Stimulated activated CD4-positive, alpha-beta T cell treated with anti-CD3 and anti-CD28 coated beads, Interleukin-4, amount 100 ng/mL, for 4 hours (primary cell): ENCODE data around the gene COG4.
"Not testable (repeated sequence)": the region's sequence is repeated elsewhere in the genome, so short reads cannot be mapped to it uniquely, and the experiment has no call there.

Experiments
- DNase-seq, 2 experiments: peaks; one replicate each; pipeline ENCODE4 v3.0.0-alpha.2; 2020

Gene COG4

DNA sequence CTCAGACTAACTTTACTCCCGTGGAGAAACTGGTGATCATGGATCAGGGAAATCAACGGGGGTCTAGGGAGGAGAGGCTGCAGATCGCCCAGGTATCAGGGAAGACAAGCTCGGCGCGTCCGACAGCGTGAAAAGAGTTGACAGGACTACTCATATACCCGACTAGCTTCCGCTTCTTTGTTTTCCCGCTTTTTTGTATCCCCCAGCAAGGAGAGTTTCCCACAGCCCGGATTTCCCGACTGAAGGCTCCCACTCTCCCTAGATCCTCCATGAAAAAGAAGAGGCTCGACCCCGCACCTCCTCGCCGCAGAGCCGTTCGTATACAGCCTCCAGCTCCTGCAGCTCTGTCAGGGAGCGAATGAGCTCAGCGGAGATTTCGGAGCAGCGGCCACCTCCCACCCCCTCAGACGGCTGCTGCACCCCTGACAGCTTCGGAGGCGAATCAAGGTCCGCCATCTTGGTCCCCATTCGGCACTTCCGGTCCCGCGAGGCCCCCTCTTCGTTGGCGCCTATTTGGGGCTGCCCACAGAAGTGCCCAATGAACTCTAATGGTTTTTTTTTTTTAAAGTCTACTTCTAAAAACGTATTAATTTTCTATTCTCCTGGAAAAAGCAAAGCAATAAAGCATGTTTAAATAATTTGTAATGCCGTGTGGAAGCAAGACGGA, at the start of gene COG4:
Gene COG4, minus strand, starts transcription at position 479 of the 667 bp plus-strand sequence. Its CDS starts 11 bp downstream, at position 468.
- peak; percentile 85 to 90 for DNase-seq

DNA sequence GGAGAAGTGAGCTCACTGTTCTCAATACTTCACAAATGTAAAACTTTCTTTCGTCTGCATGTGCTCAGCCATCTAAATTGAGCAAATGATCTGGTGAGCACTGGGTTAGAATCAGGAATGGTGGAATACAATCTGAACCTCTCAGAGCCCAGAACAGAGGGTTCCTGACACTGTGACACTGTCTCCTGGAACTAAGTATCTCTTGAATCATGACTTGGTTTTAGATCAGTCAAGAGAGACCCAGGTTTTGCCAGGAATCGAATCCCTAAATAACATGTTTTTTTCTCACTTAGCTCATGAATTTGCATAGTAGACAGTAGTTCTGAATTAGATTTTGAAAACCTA, 49.5 kb upstream of the COG4 start:
- no peak for DNase-seq

DNA sequence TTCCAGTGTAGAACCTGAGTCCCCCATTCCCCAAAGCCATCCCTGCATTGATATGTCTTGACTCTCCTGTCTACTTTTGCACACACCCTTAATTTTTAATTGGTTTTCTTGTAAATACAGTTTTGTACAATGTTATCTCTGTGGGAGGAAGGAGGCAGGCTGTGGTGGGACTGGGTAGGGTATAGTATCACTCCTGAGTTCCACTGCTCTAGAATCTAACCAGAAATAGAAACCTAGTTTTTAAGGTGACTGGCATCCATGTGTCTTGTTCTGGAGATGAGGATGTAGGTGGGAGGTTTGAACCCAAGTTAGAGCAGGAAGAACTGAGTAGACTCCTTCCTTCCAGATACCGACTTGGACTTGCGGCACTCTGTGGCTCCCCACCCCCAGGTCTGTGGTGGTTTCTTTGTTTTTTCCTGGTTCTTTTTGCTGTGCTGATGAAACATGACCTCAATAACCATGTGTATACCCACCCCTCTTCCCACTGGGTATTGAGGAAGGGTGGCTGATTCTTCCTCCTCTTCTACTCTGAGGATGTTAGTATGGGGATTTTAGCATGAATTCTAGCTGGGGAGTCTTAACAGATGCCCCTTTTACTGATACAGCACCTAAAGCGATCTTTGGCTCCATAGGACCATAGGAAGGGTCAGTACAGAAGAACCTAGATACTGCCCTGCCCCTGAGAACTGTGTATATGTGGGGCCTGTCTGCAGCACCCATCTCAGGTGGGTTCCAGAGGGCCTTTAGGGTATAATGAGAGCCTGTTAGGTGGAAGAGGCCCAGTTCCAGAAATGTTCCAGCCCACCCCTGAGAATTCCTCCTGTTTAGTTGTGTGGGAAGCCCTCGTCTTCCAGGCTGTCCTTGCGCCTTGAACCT, 48.9 kb upstream of the COG4 start:
- DNase-seq, result no peak

DNA sequence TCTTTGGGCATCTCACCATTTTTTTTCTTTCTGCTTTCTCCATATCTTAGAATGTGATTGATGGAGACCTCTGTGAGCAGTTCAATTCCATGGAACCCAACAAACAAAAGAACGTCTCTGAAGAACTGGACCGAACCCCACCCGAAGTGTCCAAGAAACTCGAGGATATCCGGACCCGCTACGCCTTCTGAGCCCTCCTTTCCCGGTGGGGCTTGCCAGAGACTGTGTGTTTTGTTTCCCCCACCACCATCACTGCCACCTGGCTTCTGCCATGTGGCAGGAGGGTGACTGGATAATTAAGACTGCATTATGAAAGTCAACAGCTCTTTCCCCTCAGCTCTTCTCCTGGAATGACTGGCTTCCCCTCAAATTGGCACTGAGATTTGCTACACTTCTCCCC, 48.3 kb upstream of the COG4 start:
- DNase-seq, result no peak

DNA sequence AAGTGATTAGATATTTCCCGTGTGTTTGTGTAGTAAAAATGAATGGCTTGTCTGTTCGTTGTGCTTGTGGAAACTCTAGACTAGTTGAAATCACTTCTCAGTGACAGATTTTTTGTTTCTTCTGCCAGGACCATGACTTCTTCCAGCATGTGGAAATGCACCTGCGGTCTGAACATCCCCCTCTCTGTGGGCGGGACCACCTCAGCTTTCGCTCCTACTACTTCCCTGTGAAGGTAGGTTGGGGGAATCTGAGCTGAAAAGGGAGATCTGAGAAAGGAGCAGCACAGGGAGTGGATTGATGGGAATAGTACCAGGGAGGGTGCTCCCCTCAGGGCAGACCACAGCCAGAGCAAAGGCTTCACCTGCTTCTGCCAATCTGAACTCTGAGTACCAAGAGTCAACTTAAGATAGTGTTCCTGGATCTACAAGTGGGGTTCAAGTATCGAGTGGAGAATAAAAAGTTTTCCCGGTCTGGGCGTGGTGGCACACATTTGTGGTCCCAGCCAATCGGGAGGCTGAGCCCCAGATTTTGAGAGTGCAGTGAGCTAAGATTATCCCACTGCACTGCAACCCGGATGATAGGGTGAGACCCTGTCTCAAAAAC, 47.7 kb upstream of the COG4 start:
- no peak for DNase-seq

DNA sequence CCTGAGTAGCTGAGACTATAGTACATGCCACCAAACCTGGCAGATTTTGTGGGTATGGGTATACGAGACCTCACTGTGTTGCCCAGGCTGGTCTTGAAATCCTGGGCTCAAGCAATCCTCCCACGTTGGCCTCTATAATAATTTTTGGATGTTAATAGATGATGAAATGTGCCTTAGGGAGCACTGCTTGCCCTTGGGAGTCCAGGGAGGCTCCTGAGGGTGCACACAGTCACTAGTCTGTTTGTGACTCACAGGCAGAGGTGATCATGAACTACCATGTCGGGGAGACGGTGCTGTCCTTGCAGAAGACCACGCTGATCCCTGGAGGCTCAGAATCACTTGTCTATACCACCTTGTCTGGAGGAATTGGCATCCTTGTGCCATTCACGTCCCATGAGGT, 46.4 kb upstream of the COG4 start:
- DNase-seq, result no peak

DNA sequence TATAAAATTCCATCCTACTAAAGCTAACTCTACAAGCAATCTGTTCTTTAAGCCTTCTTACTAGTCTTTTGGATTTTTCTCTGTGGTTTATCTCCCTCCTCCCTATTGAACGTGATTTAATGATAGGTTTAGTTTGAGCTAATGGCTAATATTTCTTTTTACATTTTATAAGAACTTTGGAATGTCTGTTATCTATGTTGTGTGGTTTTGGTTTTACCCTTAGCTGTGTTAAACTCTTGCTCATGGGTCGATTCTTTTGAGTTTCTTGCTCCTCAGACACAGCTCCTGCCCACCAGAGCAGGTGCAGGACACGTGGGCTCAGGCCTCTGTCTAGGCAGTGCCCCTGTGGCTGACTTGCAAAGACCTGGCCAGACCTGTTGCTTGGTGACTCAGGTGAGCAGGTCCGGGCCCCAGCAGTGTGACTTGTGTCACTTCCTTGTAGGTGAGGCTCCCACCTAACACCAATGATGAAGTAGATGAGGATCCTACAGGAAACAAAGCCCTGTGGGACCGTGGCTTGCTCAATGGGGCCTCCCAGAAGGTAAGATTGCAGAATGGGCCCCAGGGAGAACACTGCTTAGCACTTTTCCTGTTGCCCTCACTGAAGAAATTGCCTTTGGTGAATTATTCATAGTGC, 45.4 kb upstream of the COG4 start:
- DNase-seq, result no peak

GRCh38 chr16:70565053-70565452, 41.7 kb upstream of the COG4 start:
- no peak for DNase-seq

GRCh38 chr16:70563636-70564035, 40.3 kb upstream of the COG4 start:
- DNase-seq, result no peak

DNA sequence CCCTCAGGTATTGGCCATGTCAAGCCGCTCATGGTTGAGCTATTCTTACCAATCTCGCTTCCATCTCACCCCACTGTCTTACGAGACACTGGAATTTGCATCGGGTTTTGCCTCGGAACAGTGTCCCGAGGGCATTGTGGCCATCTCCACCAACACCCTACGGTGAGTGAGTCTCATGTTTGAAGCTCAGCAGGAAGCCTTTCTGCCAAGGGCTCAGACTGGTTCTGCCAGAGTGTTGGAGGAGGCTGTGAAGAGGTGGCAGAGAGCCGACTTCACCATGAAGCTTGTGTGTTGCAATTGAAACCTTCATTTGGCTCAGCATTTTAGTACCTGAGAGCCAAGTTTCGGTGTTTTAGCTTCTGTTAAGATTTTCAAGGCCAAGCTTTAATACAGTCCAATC, 38.3 kb upstream of the COG4 start:
- DNase-seq, result no peak

- DNase-seq, result no peak
These were observed 32.7 kb upstream of the COG4 start for GRCh38 chr16:70556063-70556462.

DNA sequence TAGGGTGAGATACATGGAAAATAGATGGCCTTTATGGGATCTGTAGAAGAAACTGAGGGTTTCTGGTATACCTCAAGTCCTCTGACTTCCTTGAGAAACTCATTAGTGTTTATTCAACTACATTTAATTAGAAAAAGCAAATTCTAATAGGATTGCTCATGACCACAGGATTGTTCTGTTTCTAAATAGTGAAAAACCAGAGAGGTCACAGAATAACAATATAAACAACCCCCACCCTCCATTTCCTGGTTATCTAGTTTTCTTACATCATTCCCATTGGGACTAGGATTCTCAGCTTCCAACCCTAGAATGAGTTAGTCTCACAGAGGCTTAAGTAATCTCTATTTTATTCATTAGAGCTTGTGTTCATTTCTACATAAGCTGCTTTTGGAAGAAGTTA, 30.3 kb upstream of the COG4 start:
- DNase-seq, result no peak

GRCh38 chr16:70552675-70553074, 29.3 kb upstream of the COG4 start:
- DNase-seq, result no peak

GRCh38 chr16:70551788-70552187, 28.4 kb upstream of the COG4 start:
- DNase-seq, result no peak

DNA sequence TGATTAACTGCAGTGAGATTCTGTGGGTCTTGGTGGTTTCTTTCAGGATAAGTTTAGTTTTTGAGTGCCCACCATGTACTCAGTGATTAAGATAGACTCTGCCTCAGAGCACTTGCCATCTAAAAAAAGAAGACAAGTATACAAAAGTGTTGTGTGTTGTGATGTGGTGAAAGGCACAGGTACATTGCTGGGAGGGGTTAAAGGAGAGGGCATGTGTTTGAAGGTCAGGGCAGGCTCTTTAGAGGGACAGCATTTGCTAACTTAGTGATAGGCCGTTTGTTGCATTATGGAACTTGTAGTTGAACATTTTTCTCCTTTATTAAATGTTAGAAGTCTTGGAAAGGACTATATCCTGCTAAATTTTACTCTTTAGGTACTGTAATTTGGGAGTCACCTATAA, 26.7 kb upstream of the COG4 start:
- DNase-seq, result no peak

GRCh38 chr16:70548936-70549335, 25.6 kb upstream of the COG4 start:
- no peak for DNase-seq

GRCh38 chr16:70544548-70544947, 21.2 kb upstream of the COG4 start:
- no peak for DNase-seq

GRCh38 chr16:70540994-70541393, 17.6 kb upstream of the COG4 start:
- no peak for DNase-seq

- DNase-seq, result no peak
These were observed 11.6 kb upstream of the COG4 start for GRCh38 chr16:70534971-70535370.

GRCh38 chr16:70529954-70530353, 6.6 kb upstream of the COG4 start:
- DNase-seq, result not testable (repeated sequence)

DNA sequence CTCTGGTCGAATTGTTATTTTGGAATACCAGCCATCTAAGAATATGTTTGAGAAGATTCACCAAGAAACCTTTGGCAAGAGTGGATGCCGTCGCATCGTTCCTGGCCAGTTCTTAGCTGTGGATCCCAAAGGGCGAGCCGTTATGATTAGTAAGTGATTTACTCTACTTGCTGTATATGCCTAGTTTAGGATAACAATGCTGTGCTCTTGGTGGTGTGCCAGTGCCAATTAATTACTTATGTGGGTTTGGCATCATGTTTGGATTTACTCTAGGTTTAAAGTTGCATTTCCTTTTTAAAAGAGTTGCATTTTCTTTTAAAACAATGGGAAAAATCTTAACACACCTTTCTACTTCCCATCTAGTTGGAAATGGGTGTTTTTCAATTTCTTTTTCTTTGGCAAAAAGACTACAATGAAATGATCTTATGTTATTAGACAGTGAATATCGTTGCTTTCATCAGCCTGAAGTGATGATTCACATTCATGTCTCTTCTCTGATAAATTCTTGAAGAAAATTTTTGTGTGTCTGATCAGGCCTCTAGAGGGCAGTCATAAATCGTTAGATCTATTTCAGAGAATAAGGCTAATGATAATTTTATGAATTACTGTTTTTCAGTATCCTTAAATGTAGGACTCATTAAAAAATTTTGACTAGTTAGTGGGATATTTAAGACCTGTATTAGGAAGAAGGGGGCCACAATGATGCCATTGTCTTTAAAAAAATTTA, 5.9 kb upstream of the COG4 start:
- DNase-seq, result no peak

DNA sequence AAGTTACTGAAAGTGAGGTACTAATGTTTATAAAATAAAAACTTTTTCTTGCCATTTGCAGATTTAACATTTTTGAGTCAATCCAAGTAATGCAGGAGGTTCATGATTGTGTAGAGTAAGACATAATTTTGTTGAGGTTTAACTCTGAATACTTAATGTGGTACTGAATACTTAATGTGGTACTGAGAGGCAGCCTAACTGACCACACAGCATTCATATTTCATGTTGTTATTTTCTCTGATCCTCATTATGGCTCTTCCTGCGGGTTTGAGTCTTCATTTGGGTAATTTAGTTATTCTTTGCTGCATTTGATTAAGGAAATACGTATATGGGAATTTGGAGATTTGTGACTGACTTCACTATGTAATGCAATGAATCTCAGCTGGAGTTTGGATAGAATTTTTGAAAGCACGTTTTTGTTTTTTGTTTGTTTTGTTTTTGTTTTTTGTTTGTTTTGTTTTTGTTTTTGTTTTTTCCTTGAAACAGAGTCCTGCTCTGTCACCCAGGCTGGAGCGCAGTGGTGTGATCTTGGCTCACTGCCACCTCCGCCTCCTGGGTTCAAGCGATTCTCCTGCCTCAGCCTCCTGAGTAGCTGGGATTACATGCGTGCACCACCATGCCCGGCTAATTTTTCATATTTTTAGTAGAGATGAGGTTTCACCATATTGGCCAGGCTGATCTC, 4.1 kb upstream of the COG4 start:
- no peak for DNase-seq
